ENCODE results near the gene NDST1.

GRCh38 chr5:150603052-150603451 is 95.1 kb downstream of the NDST1 start:
- no peak for TF ChIP-seq CTCF (IDR thresholded peaks at IDR 0.05; ENCODE audit: borderline replicate concordance, extremely low read depth, low read length, poor library complexity, severe bottlenecking)
- no peak for TF ChIP-seq EZH2 (IDR thresholded peaks at IDR 0.05; ENCODE audit: borderline replicate concordance, low read depth, low read length, severe bottlenecking)
